H1 (cell line): ENCODE data around the gene GPC3. TPM values are rescaled to one million over a fixed set of nuclear protein-coding genes. Genes with fewer than 3 reads are reported as not detected.

Source experiments
- CTCF ChIA-PET: fragments of 300-600 bp; sonication (Branson Sonifier 250); formaldehyde crosslinking; loops from one replicate; lab custom pipeline; 2021; ENCODE audit not compliant: partially characterized antibody; lab: Charles Lee
- POLR2A ChIA-PET: fragments of 300-600 bp; sonication (Branson Sonifier 250); formaldehyde crosslinking; loops from one replicate; lab custom pipeline; 2021; ENCODE audit warnings: inconsistent platforms; ENCODE audit not compliant: partially characterized antibody; lab: Charles Lee
- DNase-seq, 2 experiments: peaks; one replicate each; pipeline versions ENCODE4 v3.0.0 to v3.0.0-alpha.2; 2010 to 2022; ENCODE audit warnings: low spot score in 2 of 2, low read depth in 1 of 2, mixed read lengths in 1 of 2
- FAIRE-seq: peaks from 2 replicates; lab custom pipeline; 2011; peaks lifted over from hg19 to GRCh38; lab: Jason Lieb, UNC
- H2AFZ ChIP-seq: 2 replicates; pipeline ENCODE4 v1.8.1; 2012; ENCODE audit warnings: low read length, inconsistent platforms
- H2AK5ac ChIP-seq: 2 replicates; pipeline ENCODE4 v1.6.1; 2013; ENCODE audit warnings: low read depth, low read length
- H2BK120ac ChIP-seq: replicated peaks from 2 replicates; pipeline ENCODE3; 2013; ENCODE audit warnings: low read depth, low read length, inconsistent platforms
- H2BK12ac ChIP-seq: 2 replicates; pipeline ENCODE4 v1.6.1; 2013; ENCODE audit warnings: low read depth, low read length
- H2BK15ac ChIP-seq: 2 replicates; pipeline ENCODE4 v1.6.1; 2013; ENCODE audit warnings: low read length
- H2BK20ac ChIP-seq: 2 replicates; pipeline ENCODE4 v1.6.1; 2013; ENCODE audit warnings: low read length
- H2BK5ac ChIP-seq: 2 replicates; pipeline ENCODE4 v1.6.1; 2013; ENCODE audit warnings: low read depth, low read length
- H3K14ac ChIP-seq: 2 replicates; pipeline ENCODE4 v1.6.1; 2013; ENCODE audit warnings: inconsistent platforms; ENCODE audit not compliant: insufficient read length
- H3K18ac ChIP-seq: 2 replicates; pipeline ENCODE4 v1.6.1; 2013; ENCODE audit warnings: low read length; ENCODE audit errors: extremely low read depth
- H3K23ac ChIP-seq: 2 replicates; pipeline ENCODE4 v1.6.1; 2013; ENCODE audit warnings: inconsistent platforms; ENCODE audit not compliant: insufficient read length
- H3K23me2 ChIP-seq: 2 replicates; pipeline ENCODE4 v1.6.1; 2013; ENCODE audit warnings: low read depth, low read length
- H3K27ac ChIP-seq: 2 replicates; pipeline ENCODE4 v1.6.1; 2011; ENCODE audit warnings: low read depth, low read length, inconsistent platforms
- H3K27me3 ChIP-seq, 4 experiments: replicated peaks in 1 of 4; 1 replicate in 1 of 4; 2 replicates in 3 of 4; pipeline versions ENCODE4 v1.6.1 to v1.8.1; 2011 to 2013; ENCODE audit warnings: low read length in 3 of 4, mild to moderate bottlenecking in 3 of 4, inconsistent platforms in 2 of 4, mixed read lengths in 2 of 4, moderate library complexity in 1 of 4; ENCODE audit not compliant: control insufficient read depth in 3 of 4, insufficient read depth in 3 of 4; ENCODE audit errors: extremely low read depth in 1 of 4
- H3K36me3 ChIP-seq, 4 experiments: 2 replicates each; pipeline versions ENCODE4 v1.6.1 to v1.8.1; 2011 to 2013; ENCODE audit warnings: mild to moderate bottlenecking in 4 of 4, low read length in 3 of 4, moderate library complexity in 2 of 4, control low read depth in 1 of 4, inconsistent platforms in 1 of 4; ENCODE audit not compliant: insufficient read depth in 4 of 4, control insufficient read depth in 2 of 4
- H3K4ac ChIP-seq: replicated peaks from 2 replicates; pipeline ENCODE3; 2013; ENCODE audit warnings: low read length, low read depth, mixed read lengths, inconsistent platforms; ENCODE audit not compliant: insufficient read length
- H3K4me1 ChIP-seq, 4 experiments: replicated peaks in 1 of 4; 1 replicate in 1 of 4; 2 replicates in 3 of 4; pipeline versions ENCODE4 v1.6.1 to v1.8.1; 2011 to 2013; ENCODE audit warnings: low read length in 3 of 4, inconsistent platforms in 2 of 4, mixed read lengths in 1 of 4; ENCODE audit not compliant: insufficient read depth in 4 of 4, control insufficient read depth in 3 of 4
- H3K4me2 ChIP-seq, 2 experiments: 2 replicates each; pipeline versions ENCODE4 v1.6.1 to v1.8.1; 2011 to 2013; ENCODE audit warnings: low read depth in 2 of 2, low read length in 2 of 2, control low read depth in 1 of 2, inconsistent platforms in 1 of 2, mild to moderate bottlenecking in 1 of 2; ENCODE audit not compliant: insufficient read depth in 1 of 2
- H3K4me3 ChIP-seq, 4 experiments: fragments of 200-600, 300-600 bp in 1 of 4; sonication (generic), shearing (Covaris generic), sonication (Bioruptor Twin) in 1 of 4; 2 replicates each; pipeline versions ENCODE4 v1.5.1 to v1.8.1; 2011 to 2016; ENCODE audit warnings: low read length in 4 of 4, low read depth in 3 of 4, control low read depth in 2 of 4, inconsistent platforms in 2 of 4, mild to moderate bottlenecking in 2 of 4, mixed read lengths in 1 of 4, moderate library complexity in 1 of 4; ENCODE audit not compliant: insufficient read depth in 2 of 4; ENCODE audit errors: extremely low read depth in 1 of 4
- H3K56ac ChIP-seq: replicated peaks from 2 replicates; pipeline ENCODE3; 2013; ENCODE audit warnings: low read depth, mild to moderate bottlenecking, mixed read lengths, low read length, inconsistent platforms; ENCODE audit not compliant: insufficient read length
- H3K79me1 ChIP-seq: 2 replicates; pipeline ENCODE4 v1.6.1; 2013; ENCODE audit warnings: low read depth, low read length, control low read depth
- H3K79me2 ChIP-seq, 2 experiments: 2 replicates each; pipeline versions ENCODE4 v1.6.1 to v1.8.1; 2012 to 2013; ENCODE audit warnings: low read length in 2 of 2, mild to moderate bottlenecking in 2 of 2, inconsistent platforms in 1 of 2; ENCODE audit not compliant: insufficient read depth in 2 of 2, control insufficient read depth in 1 of 2
- H3K9ac ChIP-seq, 4 experiments: replicated peaks in 1 of 4; 1 replicate in 1 of 4; 2 replicates in 3 of 4; pipeline versions ENCODE4 v1.6.1 to v1.8.1; 2011 to 2013; ENCODE audit warnings: low read depth in 3 of 4, low read length in 3 of 4, control low read depth in 2 of 4, mild to moderate bottlenecking in 2 of 4, moderate library complexity in 2 of 4, inconsistent platforms in 1 of 4; ENCODE audit errors: extremely low read depth in 1 of 4
- H3K9me3 ChIP-seq, 2 experiments: 2 replicates each; pipeline versions ENCODE4 v1.6.1 to v1.8.1; 2012 to 2013; ENCODE audit warnings: mild to moderate bottlenecking in 2 of 2, moderate library complexity in 2 of 2, control low read depth in 1 of 2, inconsistent platforms in 1 of 2, low read depth in 1 of 2, low read length in 1 of 2, mixed read lengths in 1 of 2; ENCODE audit not compliant: insufficient read depth in 2 of 2
- H4K20me1 ChIP-seq, 2 experiments: replicated peaks in 1 of 2; 2 replicates each; pipeline versions ENCODE3 to v1.8.1; 2011 to 2013; ENCODE audit warnings: inconsistent platforms in 2 of 2, low read length in 2 of 2, mild to moderate bottlenecking in 1 of 2; ENCODE audit not compliant: insufficient read depth in 2 of 2, control insufficient read depth in 1 of 2
- H4K5ac ChIP-seq: 2 replicates; pipeline ENCODE4 v1.6.1; 2013; ENCODE audit warnings: low read length, low read depth, mixed read lengths, inconsistent platforms; ENCODE audit not compliant: insufficient read length
- H4K8ac ChIP-seq: 2 replicates; pipeline ENCODE4 v1.8.0; 2013; ENCODE audit warnings: mild to moderate bottlenecking, moderate library complexity, low read length, inconsistent platforms; ENCODE audit not compliant: insufficient read depth; ENCODE audit errors: extremely low read depth
- H4K91ac ChIP-seq: replicated peaks from 2 replicates; pipeline ENCODE3; 2013; ENCODE audit warnings: low read length, mixed read lengths, inconsistent platforms; ENCODE audit not compliant: insufficient read length
- WGBS, 2 experiments: shearing (Covaris generic) in 1 of 2; methylation state at CpG; one replicate each; pipeline versions ENCODE4 v1.1.6 to v1.1.7; 2013 to 2015; ENCODE audit warnings: low lambda C conversion rate in 2 of 2, mixed read lengths in 2 of 2, inconsistent platforms in 1 of 2, low coverage in 1 of 2, missing lambda C conversion rate in 1 of 2; ENCODE audit not compliant: insufficient replicate concordance in 2 of 2, insufficient coverage in 1 of 2, insufficient read length in 1 of 2; ENCODE audit errors: extremely low coverage in 1 of 2, missing lambda C conversion rate in 1 of 2; 5-methylcytosine and 5-hydroxymethylcytosine counted together
- polyA plus RNA-seq, 7 experiments: library from polyadenylated mRNA; depleted of rRNA in 3 of 7; stranded (reverse) in 5 of 7; unstranded in 2 of 7; fragments of >200 nt in 5 of 7; fragments of 200-250 nt in 2 of 7; gene quantifications; 1 replicate in 5 of 7; 2 replicates in 1 of 7; 4 replicates in 1 of 7; pipeline versions ENCODE4 v1.2.1 to v1.2.3, GENCODE V29; 2011 to 2013; ENCODE audit warnings: missing spikeins in 2 of 7, mixed read lengths in 2 of 7
- total RNA-seq: library from RNA; stranded (reverse); fragmentation: NEBNext Ultra II Directional; extraction: Animal tissue kit (Norgen Biotek cat#: 25700); gene quantifications from 2 replicates; pipeline ENCODE4 v1.2.1, GENCODE V29; 2021

Gene GPC3
- total and polyA plus RNA-seq, 2 of the 8 experiments (the other 6 are each of a cell fraction or from before 2014, with no cell fraction given), result 64.8 to 71.9 TPM

- H2AFZ ChIP-seq, result no peak overlapping the region
- H3K4me1 ChIP-seq, result no peaks in the 10 kb centered on the region
- H3K79me2 ChIP-seq, result no peaks in the 10 kb centered on the region
- no peaks in the 10 kb centered on the region for H4K20me1 ChIP-seq
- no peak overlapping the region for H3K14ac ChIP-seq
- H2BK5ac ChIP-seq, result no peak overlapping the region
- H2BK12ac ChIP-seq, result no peak overlapping the region
- no peaks in the 10 kb centered on the region for H3K79me1 ChIP-seq
- no peak overlapping the region for H3K56ac ChIP-seq
- H2BK15ac ChIP-seq, result no peak overlapping the region
- ChIA-PET POLR2A (no interaction called here), CTCF (no interaction called here)
- no peak overlapping the region for H4K8ac ChIP-seq
- FAIRE-seq, result peak; percentile 58
- no peaks in the 10 kb centered on the region for H3K9me3 ChIP-seq
- no peaks in the 10 kb centered on the region for H3K27me3 ChIP-seq
- no peak overlapping the region for H4K5ac ChIP-seq
- no peak overlapping the region for H3K4ac ChIP-seq
- H3K23me2 ChIP-seq, result no peaks in the 10 kb centered on the region
- no peak overlapping the region for H2AK5ac ChIP-seq
- no peak overlapping the region for H3K4me3 ChIP-seq
- H3K4me2 ChIP-seq, result no peak overlapping the region
- H2BK20ac ChIP-seq, result no peak overlapping the region
- DNase-seq, result no peak
- no peak overlapping the region for H3K18ac ChIP-seq
- no peak overlapping the region for H3K23ac ChIP-seq
- no peak overlapping the region for H3K9ac ChIP-seq
- no peak overlapping the region for H2BK120ac ChIP-seq
- 83% methylated on average over 3 of the region's 3 CpGs; no CpG with 5 or more reads in 1 of the 2 experiments for WGBS, 2 experiments
- H4K91ac ChIP-seq, result no peak overlapping the region
- H3K36me3 ChIP-seq, result no peaks in the 10 kb centered on the region
- no peak overlapping the region for H3K27ac ChIP-seq
Measured at GRCh38 chrX:133742602-133743305, 242.6 kb downstream of the GPC3 start.
